ENCODE data around the gene PLEKHA6. TPM values are rescaled to one million over a fixed set of nuclear protein-coding genes. Genes with fewer than 3 reads are reported as not detected.

The PLEKHA6 gene
- total RNA-seq, 4 donors from 2014 or later, result 1.5 to 2.0 (median 1.6) TPM

- no peak for TF ChIP-seq CTCF (IDR thresholded peaks at IDR 0.05; ENCODE audit: low read depth)
Measured at GRCh38 chr1:204219971-204220616, 139.6 kb downstream of the PLEKHA6 start.

GRCh38 chr1:204218552-204218951 lies 141.2 kb downstream of the PLEKHA6 start:
- no peak for TF ChIP-seq CTCF (IDR thresholded peaks at IDR 0.05; ENCODE audit: low read depth)

- no peak for TF ChIP-seq CTCF (IDR thresholded peaks at IDR 0.05; ENCODE audit: low read depth)
Measured at GRCh38 chr1:204217648-204218000, 142.1 kb downstream of the PLEKHA6 start.

GRCh38 chr1:204216880-204217647 lies 142.7 kb downstream of the PLEKHA6 start:
- TF ChIP-seq CTCF (IDR thresholded peaks at IDR 0.05; ENCODE audit: low read depth), result no peak

GRCh38 chr1:204216236-204216635 lies 143.5 kb downstream of the PLEKHA6 start:
- no peak for TF ChIP-seq CTCF (IDR thresholded peaks at IDR 0.05; ENCODE audit: low read depth)

GRCh38 chr1:204213668-204214662 lies 145.8 kb downstream of the PLEKHA6 start, which contains the start of gene GOLT1A:
Gene GOLT1A, minus strand, starts transcription at chr1:204213988. Its CDS starts 82 bp downstream, at chr1:204213906.
- no peak for TF ChIP-seq CTCF (IDR thresholded peaks at IDR 0.05; ENCODE audit: low read depth)

Data from subcutaneous adipose tissue (tissue), 4 donors.